Glutamatergic neuron (in vitro differentiated cells): ENCODE results near the gene SDHB. TPM values are rescaled to one million over a fixed set of nuclear protein-coding genes. Genes with fewer than 3 reads are reported as not detected.

Experiments used
- DNase-seq: peaks from one replicate; pipeline ENCODE4 v3.0.0; 2022
- H3K27ac Mint-ChIP-seq: one replicate; pipeline ENCODE4 v1.8.0; 2020; ENCODE audit warnings: mild to moderate bottlenecking, mixed read lengths, inconsistent platforms; ENCODE audit not compliant: unreplicated experiment
- H3K27me3 Mint-ChIP-seq: one replicate; pipeline ENCODE4 v1.8.0; 2020; ENCODE audit warnings: mild to moderate bottlenecking, moderate library complexity, mixed read lengths, inconsistent platforms; ENCODE audit not compliant: unreplicated experiment
- H3K36me3 Mint-ChIP-seq: one replicate; pipeline ENCODE4 v1.8.0; 2020; ENCODE audit warnings: mild to moderate bottlenecking, mixed read lengths, inconsistent platforms; ENCODE audit not compliant: unreplicated experiment
- H3K4me1 Mint-ChIP-seq: one replicate; pipeline ENCODE4 v1.8.0; 2020; ENCODE audit warnings: mild to moderate bottlenecking, low read depth, mixed read lengths, inconsistent platforms; ENCODE audit not compliant: unreplicated experiment
- H3K4me3 Mint-ChIP-seq: one replicate; pipeline ENCODE4 v1.8.0; 2020; ENCODE audit warnings: mild to moderate bottlenecking, mixed read lengths, inconsistent platforms; ENCODE audit not compliant: unreplicated experiment
- H3K9me3 Mint-ChIP-seq: one replicate; pipeline ENCODE4 v1.8.0; 2020; ENCODE audit warnings: mild to moderate bottlenecking, moderate library complexity, mixed read lengths, inconsistent platforms; ENCODE audit not compliant: unreplicated experiment
- CTCF ChIP-seq: fragments of 200-600 bp; sonication (generic); IDR thresholded peaks from one replicate; pipeline ENCODE4 v1.5.0; 2021; ENCODE audit not compliant: partially characterized antibody, unreplicated experiment
- total RNA-seq: library from RNA; stranded (reverse); fragmentation: NEBNext Ultra II Directional; extraction: Animal tissue kit (Norgen Biotek cat#: 25700); gene quantifications from one replicate; pipeline ENCODE4 v1.2.1, GENCODE V29; 2021; ENCODE audit not compliant: unreplicated experiment

Gene SDHB
- total RNA-seq, 1 donor from 2014 or later = 58.9 TPM

DNA sequence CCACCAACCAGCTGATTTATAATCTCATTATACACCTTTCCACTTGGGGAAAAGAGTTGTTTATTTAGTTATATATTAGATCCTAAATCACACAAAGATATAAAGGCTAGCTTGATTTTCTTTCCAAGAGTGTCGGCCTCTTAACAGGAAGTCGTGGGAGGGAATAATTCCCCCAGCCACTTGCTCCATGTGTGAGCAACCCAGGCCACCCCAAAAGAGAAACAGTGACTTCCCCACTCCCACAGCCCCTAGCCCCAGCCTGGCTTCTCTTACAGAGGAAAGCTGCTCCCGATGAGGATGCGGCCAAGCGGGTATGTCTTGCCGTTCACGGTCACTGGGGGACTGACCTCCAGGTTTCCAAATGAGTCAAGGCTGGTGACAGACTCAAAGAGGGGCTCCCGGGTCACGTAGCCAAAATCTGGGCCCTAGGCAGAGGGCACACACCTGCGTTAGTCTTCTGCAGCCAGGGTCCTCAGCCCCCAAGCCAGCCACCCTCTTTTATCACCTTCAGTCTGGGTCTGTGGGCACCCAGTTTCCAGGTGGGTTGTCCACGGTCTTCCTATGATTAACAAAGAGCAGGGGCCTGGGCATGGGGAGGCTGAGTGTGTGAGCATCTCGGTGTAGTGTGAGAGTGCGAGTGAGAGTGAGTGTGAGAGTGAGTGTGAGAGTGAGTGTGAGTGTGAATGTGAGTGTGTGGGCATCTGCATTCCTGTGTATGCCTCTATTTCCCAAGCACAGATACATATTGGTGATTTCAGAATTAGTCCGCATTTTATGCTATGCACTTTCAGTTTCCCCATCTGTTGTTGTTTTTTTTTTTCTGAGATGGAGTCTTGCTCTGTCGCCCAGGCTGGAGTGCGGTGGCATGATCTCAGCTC lies 25.4 kb upstream of the SDHB start:
- no peaks in the 10 kb centered on the region for H3K36me3 Mint-ChIP-seq
- no peak overlapping the region for H3K4me3 Mint-ChIP-seq
- H3K27ac Mint-ChIP-seq = no peak overlapping the region
- no peak for DNase-seq
- TF ChIP-seq CTCF = no peak
- H3K27me3 Mint-ChIP-seq = peaks cover 6% of the 10 kb centered on the region
- H3K4me1 Mint-ChIP-seq = peaks cover 9% of the 10 kb centered on the region
- H3K9me3 Mint-ChIP-seq = peaks cover 7% of the 10 kb centered on the region

GRCh38 chr1:17075470-17076255 lies 21.8 kb upstream of the SDHB start:
- Mint-ChIP-seq H3K27me3 (peaks cover 6% of the 10 kb centered on the region), H3K4me1 (peaks cover 9% of the 10 kb centered on the region), H3K36me3 (no peaks in the 10 kb centered on the region), H3K4me3 (no peak overlapping the region), H3K27ac (no peak overlapping the region), H3K9me3 (peaks cover 7% of the 10 kb centered on the region)
- peak; percentile 74 for TF ChIP-seq CTCF
- DNase-seq = peak; percentile 65

DNA sequence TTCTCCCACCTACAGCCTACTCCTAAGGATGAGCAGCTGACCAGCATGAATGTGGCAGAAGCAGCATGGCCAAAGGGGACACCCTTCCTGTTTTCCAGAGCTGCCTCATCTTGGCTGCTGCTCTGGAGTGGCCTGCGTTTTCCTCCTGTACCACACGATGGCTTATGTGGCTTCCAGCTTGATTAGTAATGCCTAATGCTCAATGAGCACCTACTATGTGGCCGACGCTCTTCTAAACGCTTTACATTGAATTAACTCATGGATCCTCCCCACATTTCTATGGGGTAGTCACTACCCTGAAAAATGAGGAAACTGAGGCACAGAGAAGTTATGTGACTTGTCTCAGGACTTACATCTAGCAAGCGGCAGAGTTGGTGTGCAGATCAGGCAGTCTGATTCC lies 18.0 kb upstream of the SDHB start:
- TF ChIP-seq CTCF = no peak
- Mint-ChIP-seq H3K27me3 (peaks cover 5% of the 10 kb centered on the region), H3K36me3 (no peaks in the 10 kb centered on the region), H3K27ac (no peak overlapping the region), H3K4me3 (no peak overlapping the region), H3K4me1 (peaks cover 10% of the 10 kb centered on the region), H3K9me3 (peaks cover 4% of the 10 kb centered on the region)
- DNase-seq = no peak

- TF ChIP-seq CTCF = no peak
- Mint-ChIP-seq H3K4me3 (no peak overlapping the region), H3K27me3 (peaks cover 2% of the 10 kb centered on the region), H3K9me3 (no peaks in the 10 kb centered on the region), H3K4me1 (peaks cover 6% of the 10 kb centered on the region), H3K27ac (no peak overlapping the region), H3K36me3 (no peaks in the 10 kb centered on the region)
- peak; percentile 34 for DNase-seq
Measured at GRCh38 chr1:17070163-17070525, 16.3 kb upstream of the SDHB start.
